Astrocyte of the hippocampus (primary cell): Measurements from ENCODE around the gene CEACAM19.
"Not testable (repeated sequence)": the region's sequence is repeated elsewhere in the genome, so short reads cannot be mapped to it uniquely, and the experiment has no call there.

Experiments
- DNase-seq: peaks from one replicate; pipeline ENCODE4 v3.0.0; 2011; ENCODE audit warnings: low read depth, low spot score

Gene CEACAM19

GRCh38 chr19:44645407-44646048 lies 25.8 kb upstream of the CEACAM19 start:
- no peak for DNase-seq

GRCh38 chr19:44646049-44646416 lies 25.2 kb upstream of the CEACAM19 start:
- DNase-seq = no peak

- DNase-seq = no peak
Measured at GRCh38 chr19:44647144-44647543, 24.1 kb upstream of the CEACAM19 start.

- DNase-seq = peak; percentile 90
Measured at GRCh38 chr19:44648631-44649251, 22.5 kb upstream of the CEACAM19 start.

- DNase-seq = no peak
Measured at GRCh38 chr19:44649578-44650145, 21.6 kb upstream of the CEACAM19 start.

GRCh38 chr19:44653343-44653742 lies 17.9 kb upstream of the CEACAM19 start:
- no peak for DNase-seq

GRCh38 chr19:44653977-44654774 lies 17.1 kb upstream of the CEACAM19 start:
- peak; percentile 60 for DNase-seq

- DNase-seq = peak; percentile 78
Measured at GRCh38 chr19:44657211-44657921, 13.9 kb upstream of the CEACAM19 start.

GRCh38 chr19:44658069-44658733 lies 13.1 kb upstream of the CEACAM19 start:
- DNase-seq = no peak

- no peak for DNase-seq
Measured at GRCh38 chr19:44660081-44660480, 11.2 kb upstream of the CEACAM19 start.

GRCh38 chr19:44661205-44661604 lies 10.1 kb upstream of the CEACAM19 start:
- DNase-seq = no peak

GRCh38 chr19:44661904-44662303 lies 9.4 kb upstream of the CEACAM19 start:
- DNase-seq = no peak

- no peak for DNase-seq
Measured at GRCh38 chr19:44662691-44663385, 8.4 kb upstream of the CEACAM19 start.

- no peak for DNase-seq
Measured at GRCh38 chr19:44663996-44664395, 7.3 kb upstream of the CEACAM19 start.

GRCh38 chr19:44664976-44665375 lies 6.3 kb upstream of the CEACAM19 start:
- DNase-seq = no peak

- no peak for DNase-seq
Measured at GRCh38 chr19:44666852-44667556, 4.3 kb upstream of the CEACAM19 start.

- DNase-seq = no peak
Measured at GRCh38 chr19:44668985-44669764, 2.1 kb upstream of the CEACAM19 start.

GRCh38 chr19:44670027-44670426 lies 1.3 kb upstream of the CEACAM19 start:
- not testable (repeated sequence) for DNase-seq

GRCh38 chr19:44672226-44672625 lies 944 bp downstream of the CEACAM19 start:
- DNase-seq = no peak
